Hepatocyte (in vitro differentiated cells): Measurements from ENCODE around the gene NOL9. TPM values are rescaled to one million over a fixed set of nuclear protein-coding genes. Genes with fewer than 3 reads are reported as not detected.

ENCODE experiments used
- DNase-seq: peaks from one replicate; pipeline ENCODE4 v3.0.0-alpha.2; 2016; ENCODE audit warnings: low spot score
- H2AFZ ChIP-seq: fragments of 200-600 bp; sonication (generic); 2 replicates; pipeline ENCODE4 v1.6.0; 2016; ENCODE audit warnings: antibody characterized with exemption, mild to moderate bottlenecking
- H3K27ac ChIP-seq: fragments of 200-600 bp; sonication (generic); 2 replicates; pipeline ENCODE4 v1.5.1; 2016; ENCODE audit warnings: mild to moderate bottlenecking
- H3K27me3 ChIP-seq: fragments of 200-600 bp; sonication (generic); 2 replicates; pipeline ENCODE4 v1.6.1; 2016
- H3K36me3 ChIP-seq: fragments of 200-600 bp; sonication (generic); replicated peaks from 2 replicates; pipeline ENCODE4 v1.5.1; 2016; ENCODE audit warnings: low read depth; ENCODE audit not compliant: insufficient read depth
- H3K4me1 ChIP-seq: fragments of 200-600 bp; sonication (generic); 2 replicates; pipeline ENCODE4 v1.5.1; 2016; ENCODE audit warnings: mild to moderate bottlenecking, moderate library complexity; ENCODE audit not compliant: insufficient read depth
- H3K4me2 ChIP-seq: fragments of 200-600 bp; sonication (generic); 2 replicates; pipeline ENCODE4 v1.6.0; 2016
- H3K4me3 ChIP-seq: fragments of 200-600 bp; sonication (generic); 2 replicates; pipeline ENCODE4 v1.5.1; 2016; ENCODE audit warnings: mild to moderate bottlenecking
- H3K79me2 ChIP-seq: fragments of 200-600 bp; sonication (generic); 2 replicates; pipeline ENCODE4 v1.6.0; 2017; ENCODE audit warnings: mild to moderate bottlenecking
- H3K9me2 ChIP-seq: fragments of 200-600 bp; sonication (generic); replicated peaks from 2 replicates; pipeline ENCODE4 v1.6.0; 2017; ENCODE audit warnings: mild to moderate bottlenecking; ENCODE audit not compliant: insufficient read depth
- H3K9me3 ChIP-seq: fragments of 200-600 bp; sonication (generic); 2 replicates; pipeline ENCODE4 v1.5.1; 2016; ENCODE audit warnings: low read depth, mild to moderate bottlenecking
- H4K20me1 ChIP-seq: fragments of 200-600 bp; sonication (generic); 2 replicates; pipeline ENCODE4 v1.6.0; 2016; ENCODE audit warnings: mild to moderate bottlenecking; ENCODE audit not compliant: insufficient read depth, poor library complexity, severe bottlenecking
- CTCF ChIP-seq: fragments of 200-600 bp; sonication (generic); IDR thresholded peaks from 2 replicates; pipeline ENCODE4 v1.5.1; 2016; ENCODE audit warnings: antibody characterized with exemption, mild to moderate bottlenecking; ENCODE audit not compliant: poor library complexity
- EZH2 ChIP-seq: fragments of 200-600 bp; sonication (generic); IDR thresholded peaks from 2 replicates; pipeline ENCODE4 v1.6.1; 2016; ENCODE audit warnings: antibody characterized with exemption, mild to moderate bottlenecking, borderline replicate concordance
- EZH2phosphoT487 ChIP-seq: fragments of 200-600 bp; sonication (generic); IDR thresholded peaks from one replicate; pipeline ENCODE4 v1.6.1; 2018; ENCODE audit warnings: antibody characterized with exemption, mild to moderate bottlenecking, low read depth, moderate library complexity; ENCODE audit not compliant: unreplicated experiment, severe bottlenecking
- WGBS: methylation state at CpG from one replicate; pipeline ENCODE4 v1.1.6; 2016; ENCODE audit warnings: low lambda C conversion rate; ENCODE audit errors: missing lambda C conversion rate; 5-methylcytosine and 5-hydroxymethylcytosine counted together
- polyA plus RNA-seq: library from polyadenylated mRNA; unstranded; fragments of >200 nt; fragmentation: Nextera tagmentation; extraction: Ambion mirVana; gene quantifications from 2 replicates; pipeline ENCODE4 v1.2.1, GENCODE V29; 2016
- total RNA-seq: library from RNA; depleted of rRNA; stranded (reverse); fragments of >200 nt; gene quantifications from 2 replicates; pipeline ENCODE4 v1.2.3, GENCODE V29; 2014

NOL9 gene
- total and polyA plus RNA-seq, 2 experiments from 2014 or later, result 13.7 to 21.6 TPM

DNA sequence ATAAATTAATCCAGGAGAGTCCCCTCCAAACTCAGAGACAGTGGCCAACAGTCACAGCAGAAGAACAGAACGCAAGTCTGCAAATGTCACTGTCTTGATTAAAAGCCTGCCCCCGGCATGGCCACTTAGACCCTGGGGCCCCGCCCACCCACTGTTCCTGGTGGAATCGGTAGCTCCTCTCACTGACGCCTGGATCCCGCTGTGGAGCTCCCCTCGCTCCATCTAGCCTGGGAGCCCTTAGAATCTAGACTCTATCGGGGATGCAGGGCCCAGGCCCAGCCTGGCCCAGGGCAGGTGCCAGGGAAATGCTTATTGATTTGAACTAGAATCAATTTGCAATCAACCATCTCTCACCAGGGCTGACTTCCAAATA lies 41.4 kb downstream of the NOL9 start:
- Histone ChIP-seq H3K9me2 (no peaks in the 10 kb centered on the region), H2AFZ (no peak overlapping the region), H3K9me3 (no peaks in the 10 kb centered on the region), H3K27me3 (no peaks in the 10 kb centered on the region), H3K79me2 (no peaks in the 10 kb centered on the region), H3K4me3 (no peak overlapping the region), H3K4me1 (no peaks in the 10 kb centered on the region), H3K4me2 (no peak overlapping the region), H3K36me3 (no peaks in the 10 kb centered on the region), H3K27ac (no peak overlapping the region), H4K20me1 (no peaks in the 10 kb centered on the region)
- TF ChIP-seq EZH2, result no peak
- no peak for TF ChIP-seq CTCF
- TF ChIP-seq EZH2phosphoT487, result no peak
- 90% methylated on average over 8 of the region's 8 CpGs for WGBS
- no peak for DNase-seq

DNA sequence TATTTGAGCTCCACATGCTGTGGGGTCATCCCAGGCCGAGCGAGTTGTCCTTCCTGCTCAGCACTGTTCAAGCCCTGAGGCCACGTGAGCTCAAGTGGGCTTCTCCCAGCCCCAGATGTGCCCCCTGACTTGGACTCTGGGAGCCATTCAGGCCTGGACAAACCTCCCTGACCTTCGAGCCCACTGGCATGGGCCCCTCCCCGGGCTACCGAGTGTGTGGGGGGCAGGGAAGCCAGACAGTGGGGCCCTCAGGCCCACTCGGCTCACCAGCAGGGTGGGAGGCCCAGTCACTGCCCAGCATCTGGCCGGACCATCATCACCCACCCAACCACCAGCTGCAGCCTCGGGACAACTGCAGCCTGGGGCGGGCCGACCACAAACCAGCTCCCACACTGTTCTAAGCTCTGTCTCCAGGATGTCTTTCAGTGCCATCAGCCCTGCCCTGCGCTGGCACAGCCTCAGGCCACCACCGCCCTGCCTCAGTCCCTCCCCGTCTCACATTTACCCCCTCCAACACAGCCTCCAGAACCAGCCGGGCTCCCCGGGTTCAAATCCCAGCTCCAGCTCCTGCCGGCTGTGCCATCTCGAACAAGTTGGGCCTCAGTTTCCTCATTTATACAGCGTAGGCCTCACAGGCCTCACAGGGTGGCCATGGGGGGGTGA lies 41.9 kb downstream of the NOL9 start:
- Histone ChIP-seq H3K79me2 (no peaks in the 10 kb centered on the region), H2AFZ (no peak overlapping the region), H3K4me1 (no peaks in the 10 kb centered on the region), H3K4me3 (no peak overlapping the region), H3K4me2 (no peak overlapping the region), H3K27me3 (no peaks in the 10 kb centered on the region), H3K9me2 (no peaks in the 10 kb centered on the region), H3K9me3 (no peaks in the 10 kb centered on the region), H4K20me1 (no peaks in the 10 kb centered on the region), H3K36me3 (no peaks in the 10 kb centered on the region), H3K27ac (no peak overlapping the region)
- 79% methylated on average over 19 of the region's 19 CpGs for WGBS
- no peak for DNase-seq
- no peak for TF ChIP-seq CTCF
- TF ChIP-seq EZH2phosphoT487, result no peak
- no peak for TF ChIP-seq EZH2

DNA sequence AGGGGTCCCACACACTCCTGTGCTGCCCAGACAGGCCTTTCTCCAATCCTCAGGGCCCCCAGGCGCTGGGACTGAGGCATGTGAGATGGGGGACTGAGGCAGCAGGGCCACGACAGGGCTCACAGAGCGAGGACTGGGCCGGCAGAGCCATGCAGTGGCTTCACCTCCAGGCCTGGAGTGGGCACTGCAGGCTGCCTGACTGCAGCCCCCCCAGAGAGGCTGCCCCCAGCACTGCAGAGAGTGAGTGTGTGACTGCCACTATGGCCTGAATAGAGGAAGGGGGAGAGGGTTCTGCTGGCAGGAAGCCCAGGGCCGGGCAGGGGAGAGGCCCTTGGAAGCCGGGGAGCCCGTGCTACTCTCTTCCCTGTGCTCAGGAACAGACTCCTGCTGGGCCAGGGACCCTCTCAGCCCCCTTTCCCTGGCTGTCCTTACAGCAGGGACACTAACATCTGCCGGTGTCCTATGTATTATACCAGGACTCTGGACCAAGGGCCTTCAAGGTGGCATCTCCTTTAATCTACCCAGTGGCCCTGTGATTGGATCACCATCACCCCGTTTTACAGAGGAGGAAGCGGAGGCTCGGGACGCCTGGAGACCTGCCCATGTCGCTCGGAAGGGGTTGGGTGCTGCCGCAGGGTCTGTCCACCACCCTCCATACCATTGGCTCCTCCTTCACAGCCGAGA lies 42.6 kb downstream of the NOL9 start:
- H3K27ac ChIP-seq, result no peak overlapping the region
- no peak overlapping the region for H3K4me2 ChIP-seq
- DNase-seq, result no peak
- no peaks in the 10 kb centered on the region for H3K79me2 ChIP-seq
- H3K4me1 ChIP-seq, result no peaks in the 10 kb centered on the region
- H3K27me3 ChIP-seq, result no peaks in the 10 kb centered on the region
- H3K4me3 ChIP-seq, result no peak overlapping the region
- no peaks in the 10 kb centered on the region for H4K20me1 ChIP-seq
- H2AFZ ChIP-seq, result no peak overlapping the region
- H3K9me3 ChIP-seq, result no peaks in the 10 kb centered on the region
- no peaks in the 10 kb centered on the region for H3K36me3 ChIP-seq
- H3K9me2 ChIP-seq, result no peaks in the 10 kb centered on the region
- WGBS, result 79% methylated on average over 16 of the region's 16 CpGs
- no peak for TF ChIP-seq EZH2
- no peak for TF ChIP-seq CTCF
- no peak for TF ChIP-seq EZH2phosphoT487
